SK-MEL-5 (cell line): ENCODE measurements around the gene MYBPH. TPM values are rescaled to one million over a fixed set of nuclear protein-coding genes. Genes with fewer than 3 reads are reported as not detected.
A peak's percentile ranks its signal among the peaks of the same experiment; 100 is the strongest.

ENCODE experiments used
- DNase-seq: peaks from one replicate; pipeline ENCODE4 v3.0.0-alpha.2; 2016; ENCODE audit warnings: low read depth, low spot score
- in situ Hi-C: cut with HindIII; loops from 2 replicates; pipeline ENCODE4 v1.10.0; 2016; ENCODE audit warnings: low sequenced_read_pairs, high pct_unique_total_duplicates, low pct_unique_long_range_greater_than_20kb
- total RNA-seq: library from RNA; depleted of rRNA; stranded (reverse); fragments of >200 nt; shearing (Covaris generic); gene quantifications from 2 replicates; pipeline ENCODE4 v1.2.3, GENCODE V29; 2014

The MYBPH gene
- total RNA-seq, 1 experiment from 2014 or later = not detected

DNA sequence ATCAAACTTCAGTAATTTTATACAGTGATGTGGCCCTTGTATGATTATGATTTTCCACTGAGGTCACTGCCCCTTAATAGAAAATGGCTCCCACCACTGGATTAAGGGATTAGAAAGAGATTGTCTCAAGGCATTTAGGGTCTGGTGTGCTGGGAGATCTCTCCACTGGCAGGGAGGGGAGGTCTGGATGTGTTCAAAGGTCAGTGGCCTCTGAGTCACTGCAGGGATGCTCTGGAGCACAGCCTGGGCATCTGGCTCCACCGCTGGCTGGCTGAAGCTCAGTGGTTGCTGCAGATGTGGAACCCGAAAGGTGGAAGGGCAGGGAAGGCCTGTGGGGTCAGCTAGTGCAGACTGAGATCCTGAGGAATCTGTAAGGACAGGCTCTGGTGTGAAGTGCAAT lies 29.1 kb upstream of the MYBPH start:
- in situ Hi-C loops = no loop called here
- DNase-seq = no peak

DNA sequence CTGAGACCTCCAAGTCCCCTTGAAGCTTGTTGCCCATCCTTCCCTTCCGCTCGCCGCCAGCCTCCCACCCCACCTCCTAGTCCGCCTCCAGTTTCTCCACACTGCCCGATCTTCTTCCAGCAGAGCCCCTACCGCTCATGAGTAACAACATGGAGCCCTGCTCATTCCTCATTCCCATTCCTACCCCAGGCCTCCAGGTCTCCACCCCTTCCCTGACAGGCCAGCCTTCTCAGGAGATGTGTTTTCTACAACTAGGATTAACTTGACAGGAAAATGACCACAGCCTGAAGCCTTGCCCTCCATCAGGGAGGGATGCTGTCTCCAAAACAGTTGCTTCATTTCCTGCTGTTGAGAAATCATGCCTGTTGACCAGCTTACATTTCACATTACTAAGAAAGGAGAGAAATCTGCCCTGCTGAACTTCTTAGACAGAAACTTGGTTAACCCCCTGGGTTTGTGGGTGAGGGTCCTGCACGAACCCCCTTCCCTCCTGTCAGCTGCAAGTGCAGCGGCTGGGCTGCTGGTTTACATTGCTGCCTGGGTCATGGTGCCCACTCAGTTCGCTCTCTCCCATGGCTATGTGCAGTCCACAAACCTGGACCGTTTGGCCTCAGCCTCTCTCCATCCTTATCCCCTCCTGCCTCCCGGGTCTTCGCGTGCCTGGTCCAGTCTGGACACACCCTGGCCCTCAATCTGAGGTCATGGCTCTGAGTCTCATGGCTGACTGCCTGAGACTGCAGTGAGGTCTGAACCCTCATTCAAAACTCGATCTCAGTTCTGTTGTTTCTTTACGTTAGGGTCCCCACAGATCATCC lies 27.0 kb upstream of the MYBPH start:
- in situ Hi-C loops = no loop called here
- DNase-seq = no peak

- in situ Hi-C loops = no loop called here
Measured at GRCh38 chr1:203201516-203202205, 26.0 kb upstream of the MYBPH start.

DNA sequence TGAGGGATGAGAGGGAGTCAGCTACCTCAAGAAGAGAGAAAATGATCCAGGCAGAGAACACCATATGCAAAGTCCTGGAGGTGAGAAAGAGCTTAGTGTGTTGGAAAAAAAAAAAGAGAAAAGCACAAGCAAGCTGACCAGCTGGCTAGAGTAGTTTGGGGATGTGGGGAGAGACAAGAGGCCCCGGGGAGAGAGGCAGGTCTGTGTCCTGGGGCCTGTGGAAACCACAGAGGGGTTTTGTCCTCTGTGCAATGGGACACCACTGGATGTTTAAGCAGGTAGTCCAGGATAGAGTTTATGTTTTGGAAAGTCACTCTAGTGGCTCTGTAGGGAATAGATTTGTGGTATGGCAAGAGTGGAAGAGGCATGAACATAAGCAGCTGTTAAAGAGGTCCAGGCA lies 25.3 kb upstream of the MYBPH start:
- in situ Hi-C loops = no loop called here

More at GRCh38 chr1:203201516-203202205, 26.0 kb upstream of the MYBPH start:
- DNase-seq = no peak

DNA sequence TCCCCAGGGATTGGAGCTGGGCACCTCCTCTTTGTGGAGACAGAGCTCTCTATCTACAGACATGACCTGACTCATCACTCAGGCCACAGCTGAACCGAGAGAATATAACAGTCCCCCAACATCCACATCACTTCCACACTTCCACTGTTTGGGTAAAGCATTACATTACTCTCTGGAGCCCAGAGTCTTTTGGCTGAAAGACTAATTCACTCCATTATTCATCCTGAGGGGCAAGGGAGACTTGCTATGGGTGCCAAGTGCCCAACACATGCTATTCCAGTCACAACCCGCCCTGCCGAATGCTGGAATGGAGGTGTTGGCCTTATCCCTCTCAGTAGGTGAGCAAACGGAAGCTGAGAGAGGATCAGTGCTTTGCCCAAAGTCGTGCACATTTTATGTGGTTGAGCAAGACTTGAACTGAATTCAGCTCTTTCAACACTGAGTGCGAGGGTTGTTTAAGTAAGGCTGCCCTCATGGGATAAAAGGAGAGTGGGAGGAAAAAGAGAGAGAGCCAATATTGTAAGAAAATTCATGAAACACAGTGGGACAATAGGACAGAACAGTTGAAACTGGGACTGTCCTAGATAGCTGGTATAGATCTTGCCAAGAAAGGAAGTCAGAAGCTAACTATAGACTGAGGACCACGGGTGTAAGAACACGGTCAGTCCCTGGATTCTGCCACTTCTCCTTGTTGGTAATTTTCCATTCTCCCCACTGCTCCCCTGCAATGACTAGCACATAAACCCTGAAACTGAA lies 24.4 kb upstream of the MYBPH start:
- in situ Hi-C loops = no loop called here
- no peak for DNase-seq

More for the DNA sequence above, 25.3 kb upstream of the MYBPH start:
- DNase-seq = no peak

DNA sequence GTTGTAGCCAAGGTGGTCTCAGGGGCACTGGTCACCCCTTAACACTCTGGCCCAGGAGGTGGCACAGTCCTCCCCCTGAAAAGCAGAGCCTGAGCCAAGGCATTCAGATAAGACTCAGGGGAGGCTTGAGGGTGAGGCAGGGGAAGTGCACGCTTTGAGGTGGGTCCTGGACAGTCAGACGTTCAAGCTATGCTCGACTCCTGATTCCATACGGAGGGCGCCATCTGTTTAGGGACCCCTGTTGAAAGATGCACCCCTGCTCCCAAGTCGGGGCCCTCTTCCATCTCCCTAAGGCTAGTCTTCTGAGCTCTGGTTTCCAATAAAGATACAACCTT lies 23.8 kb upstream of the MYBPH start:
- in situ Hi-C loops = no loop called here
- no peak for DNase-seq

- in situ Hi-C loops = no loop called here
- no peak for DNase-seq
Measured at GRCh38 chr1:203199002-203199401, 23.4 kb upstream of the MYBPH start.

DNA sequence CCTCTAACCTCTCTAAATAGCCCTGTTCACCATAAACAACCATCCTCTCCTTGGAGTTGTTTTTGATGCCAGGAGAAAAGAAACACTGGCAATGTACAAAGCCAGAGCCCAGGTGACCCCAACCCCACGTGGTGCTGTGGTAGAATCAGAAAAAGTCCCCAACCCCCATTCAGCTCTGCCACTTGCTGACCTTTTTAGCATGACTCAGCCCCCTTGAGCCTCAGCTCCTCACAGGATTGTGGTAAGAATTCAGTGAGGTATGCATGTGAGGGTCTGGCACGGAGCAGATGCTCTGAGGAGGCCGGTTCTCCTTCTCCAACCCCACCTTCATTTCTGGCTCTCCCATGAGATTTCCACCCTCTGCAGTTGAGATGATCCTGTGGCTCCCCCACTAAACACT lies 22.0 kb upstream of the MYBPH start:
- in situ Hi-C loops = no loop called here
- DNase-seq = peak; percentile 40

DNA sequence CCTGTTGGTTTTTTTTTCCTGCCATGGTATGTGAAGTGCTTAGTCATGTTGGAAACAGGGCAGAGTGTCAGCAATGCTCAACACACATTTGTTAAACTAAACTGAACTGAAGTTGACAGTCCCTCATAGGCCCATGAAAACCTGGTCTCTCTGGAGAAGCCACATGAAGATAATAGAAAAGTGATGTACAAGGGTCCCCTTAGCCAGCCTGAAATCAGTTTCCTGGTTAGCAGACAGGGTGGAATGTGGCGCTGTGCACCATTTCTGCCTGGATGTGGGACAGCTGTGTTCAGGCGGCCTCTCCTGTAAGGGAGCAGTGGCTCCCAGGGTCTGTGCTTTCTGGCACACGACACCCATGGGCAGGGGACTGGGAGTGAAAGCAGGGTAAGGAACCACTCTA lies 20.7 kb upstream of the MYBPH start:
- DNase-seq = no peak
- in situ Hi-C loops = no loop called here

DNA sequence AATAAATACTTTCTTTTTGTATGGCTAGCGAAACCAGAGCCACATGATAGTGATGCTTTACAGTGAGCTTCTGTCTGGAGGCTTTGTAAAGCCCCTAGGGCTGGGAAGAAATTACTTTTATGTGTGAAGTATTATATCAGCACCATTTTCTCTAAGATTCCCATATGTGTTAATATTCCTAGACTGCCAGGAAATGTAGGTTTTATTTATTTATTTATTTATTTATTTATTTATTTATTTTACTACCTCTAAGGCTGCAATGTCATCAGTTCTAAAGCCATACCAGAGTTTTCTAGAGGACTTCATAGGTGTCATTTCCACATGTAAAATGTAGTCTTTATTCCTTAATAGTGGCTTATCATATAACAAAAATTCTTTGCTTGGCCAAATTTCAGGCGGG lies 15.3 kb upstream of the MYBPH start:
- no peak for DNase-seq
- in situ Hi-C loops = no loop called here

DNA sequence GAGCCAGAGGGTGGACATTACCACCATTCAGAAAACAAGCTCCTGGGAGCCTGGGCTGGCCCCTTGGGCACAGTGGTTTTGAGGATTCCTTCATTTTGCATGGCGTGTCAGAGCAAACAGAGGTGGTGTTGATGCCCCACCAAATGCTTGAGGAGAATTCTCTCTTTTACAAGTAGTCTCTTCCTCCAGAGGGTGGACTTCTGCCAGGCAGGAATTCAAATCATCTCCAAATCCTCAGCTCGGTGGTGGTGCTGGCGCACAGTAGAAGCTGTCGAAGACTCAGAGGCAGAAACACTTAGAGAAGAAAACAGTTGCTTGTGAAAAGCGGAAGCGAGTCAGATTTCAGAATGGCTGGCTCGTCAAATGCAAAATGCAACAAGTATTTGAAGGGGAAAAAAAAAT lies 14.3 kb upstream of the MYBPH start:
- in situ Hi-C loops = no loop called here
- DNase-seq = peak; percentile 94

GRCh38 chr1:203188686-203189232 lies 13.1 kb upstream of the MYBPH start:
- no peak for DNase-seq
- in situ Hi-C loops = no loop called here

DNA sequence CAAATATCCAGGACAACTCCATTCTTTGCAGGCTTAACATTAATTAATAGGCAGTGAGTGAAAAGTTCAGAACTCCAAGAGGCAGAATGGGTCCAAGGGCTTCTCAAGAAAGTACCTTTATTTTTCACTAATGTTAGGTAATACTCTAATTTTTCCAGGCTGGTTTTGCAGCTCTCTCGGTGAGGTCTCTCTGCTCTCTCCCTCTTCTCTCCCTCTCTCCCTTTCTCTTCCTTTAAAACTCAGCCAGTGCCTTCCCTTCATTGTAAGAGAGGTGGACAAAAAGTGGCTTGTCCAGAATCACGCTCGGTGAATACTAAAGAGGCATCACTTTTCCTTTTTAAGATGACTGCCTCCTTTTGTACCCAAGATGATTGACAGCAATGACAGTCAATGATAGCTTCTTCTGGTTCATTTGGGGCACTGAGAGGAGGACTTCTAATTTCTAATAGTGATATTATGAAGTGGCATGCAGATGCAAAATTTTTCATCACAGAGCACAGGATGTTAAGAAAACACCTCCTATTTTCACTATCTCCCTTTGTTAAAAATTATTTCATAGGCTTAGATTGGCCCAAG lies 12.2 kb upstream of the MYBPH start:
- DNase-seq = no peak
- in situ Hi-C loops = no loop called here

DNA sequence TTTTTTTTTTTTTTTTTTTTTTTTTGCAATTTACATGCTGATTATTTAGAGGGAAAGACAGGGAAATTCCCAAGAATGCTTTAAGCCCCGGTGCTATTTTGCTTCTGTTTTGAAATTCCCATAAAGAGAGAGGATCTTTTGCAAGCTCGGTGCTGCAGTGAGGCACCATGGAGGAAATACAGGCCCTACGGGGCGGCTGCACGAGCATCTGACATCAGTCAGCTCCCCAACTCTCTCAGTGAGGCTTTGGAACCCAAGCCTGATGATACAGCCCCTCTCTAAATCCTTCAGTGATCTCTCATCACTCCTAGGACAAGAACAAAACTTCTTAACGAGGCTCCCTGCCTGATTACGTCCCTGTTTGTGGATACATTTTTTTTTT lies 11.7 kb upstream of the MYBPH start:
- no peak for DNase-seq
- in situ Hi-C loops = no loop called here

GRCh38 chr1:203186446-203187303 lies 11.0 kb upstream of the MYBPH start, which contains the start of gene CHI3L1:
CHI3L1 (minus strand) TSS chr1:203186704; CDS start chr1:203186623, 81 bp downstream.
- in situ Hi-C loops = no loop called here
- DNase-seq = no peak

DNA sequence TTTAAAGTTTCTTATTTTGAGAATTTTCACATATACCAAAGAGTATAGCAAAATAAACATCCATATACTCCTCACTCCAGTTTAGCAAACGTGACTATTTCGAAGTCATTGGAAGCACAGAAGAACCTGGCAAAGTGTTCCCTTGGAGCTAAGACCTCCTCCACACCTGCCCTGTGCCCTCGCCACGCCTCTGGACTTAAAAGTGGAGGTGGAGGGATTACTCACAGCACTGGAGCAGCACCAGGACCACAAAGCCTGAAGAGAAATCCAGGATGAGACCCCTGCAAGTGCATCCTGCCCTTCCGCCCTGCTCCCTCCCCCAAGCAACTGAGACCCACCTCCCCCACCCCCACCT lies 10.4 kb upstream of the MYBPH start:
- DNase-seq = no peak
- in situ Hi-C loops = no loop called here

- DNase-seq = no peak
- in situ Hi-C loops = no loop called here
Measured at GRCh38 chr1:203185585-203185984, 10.0 kb upstream of the MYBPH start.
